Stimulated activated naive CD8-positive, alpha-beta T cell treated with anti-CD3 and anti-CD28 coated beads, Interleukin-15, amount 100 ng/mL, for 72 hours (primary cell): Measurements from ENCODE around the gene THRB.
"Not testable (repeated sequence)": the region's sequence is repeated elsewhere in the genome, so short reads cannot be mapped to it uniquely, and the experiment has no call there.

ENCODE experiments used
- ATAC-seq: fragments of 150-1000 bp; cut with Tn5 transposase; 2 replicates; pipeline ENCODE4 v1.10.0; 2021; ENCODE audit warnings: mild to moderate bottlenecking, moderate library complexity
- DNase-seq, 2 donors: peaks; one replicate each; pipeline ENCODE4 v3.0.0; 2021 to 2022
- H3K27ac Mint-ChIP-seq, 2 donors: one replicate each; pipeline ENCODE4 v1.8.0; 2022; ENCODE audit warnings: mild to moderate bottlenecking in 2 of 2, mixed read lengths in 2 of 2, moderate library complexity in 2 of 2
- H3K27me3 Mint-ChIP-seq: one replicate; pipeline ENCODE4 v1.8.0; 2022; ENCODE audit warnings: mixed read lengths
- H3K4me1 Mint-ChIP-seq: one replicate; pipeline ENCODE4 v1.8.0; 2022; ENCODE audit warnings: mild to moderate bottlenecking, mixed read lengths
- H3K4me3 Mint-ChIP-seq, 2 donors: one replicate each; pipeline ENCODE4 v1.8.0; 2022; ENCODE audit warnings: mild to moderate bottlenecking in 2 of 2, mixed read lengths in 2 of 2, moderate library complexity in 1 of 2
- H3K9me3 Mint-ChIP-seq, 2 donors: one replicate each; pipeline ENCODE4 v1.8.0; 2022; ENCODE audit warnings: mixed read lengths in 2 of 2

THRB gene

GRCh38 chr3:24451461-24452099 is 43.1 kb downstream of the THRB start:
- Mint-ChIP-seq H3K4me3 (no peak overlapping the region), H3K27me3 (no peaks in the 10 kb centered on the region), H3K27ac (no peak overlapping the region), H3K9me3 (no peaks in the 10 kb centered on the region), H3K4me1 (no peaks in the 10 kb centered on the region)
- no peak for DNase-seq
- ATAC-seq = no peak

GRCh38 chr3:24450160-24450907 is 44.3 kb downstream of the THRB start:
- Mint-ChIP-seq H3K27me3 (no peaks in the 10 kb centered on the region), H3K4me3 (no peak overlapping the region), H3K27ac (no peak overlapping the region), H3K9me3 (no peaks in the 10 kb centered on the region), H3K4me1 (no peaks in the 10 kb centered on the region)
- ATAC-seq = no peak
- no peak for DNase-seq

DNA sequence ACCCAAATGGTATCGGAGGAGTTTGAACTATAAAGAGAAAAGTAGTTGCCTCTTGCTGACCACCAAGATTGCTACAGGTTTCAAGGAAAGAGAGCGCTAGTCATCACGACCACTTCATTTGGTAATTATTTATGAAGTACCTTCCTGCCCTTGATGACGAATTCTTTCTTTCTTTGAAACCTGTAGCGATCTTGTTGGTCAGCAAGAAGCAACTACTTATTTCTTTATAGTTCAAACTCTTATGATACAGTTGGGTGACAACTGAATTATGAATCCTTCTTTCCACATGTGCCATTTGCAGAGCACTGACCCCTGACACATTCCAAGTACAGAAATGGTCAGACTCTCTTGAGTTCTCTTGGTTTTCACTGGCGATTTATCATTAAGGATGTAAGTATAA is 46.8 kb downstream of the THRB start:
- ATAC-seq (no peak), DNase-seq (no peak)
- Mint-ChIP-seq H3K9me3 (no peaks in the 10 kb centered on the region), H3K27ac (no peak overlapping the region), H3K4me3 (no peak overlapping the region), H3K4me1 (no peaks in the 10 kb centered on the region), H3K27me3 (no peaks in the 10 kb centered on the region)

- ATAC-seq (no peak), DNase-seq (no peak)
- Mint-ChIP-seq H3K4me1 (no peaks in the 10 kb centered on the region), H3K9me3 (no peaks in the 10 kb centered on the region), H3K27me3 (no peaks in the 10 kb centered on the region), H3K4me3 (no peak overlapping the region), H3K27ac (no peak overlapping the region)
Measured at GRCh38 chr3:24446032-24446431, 48.6 kb downstream of the THRB start.

- H3K4me1 Mint-ChIP-seq = no peaks in the 10 kb centered on the region
- no peak overlapping the region for H3K4me3 Mint-ChIP-seq
- ATAC-seq (no peak), DNase-seq (no peak)
- H3K27ac Mint-ChIP-seq = no peak overlapping the region
- H3K9me3 Mint-ChIP-seq = no peaks in the 10 kb centered on the region
- no peaks in the 10 kb centered on the region for H3K27me3 Mint-ChIP-seq
Measured at GRCh38 chr3:24443476-24443875, 51.2 kb downstream of the THRB start.

DNA sequence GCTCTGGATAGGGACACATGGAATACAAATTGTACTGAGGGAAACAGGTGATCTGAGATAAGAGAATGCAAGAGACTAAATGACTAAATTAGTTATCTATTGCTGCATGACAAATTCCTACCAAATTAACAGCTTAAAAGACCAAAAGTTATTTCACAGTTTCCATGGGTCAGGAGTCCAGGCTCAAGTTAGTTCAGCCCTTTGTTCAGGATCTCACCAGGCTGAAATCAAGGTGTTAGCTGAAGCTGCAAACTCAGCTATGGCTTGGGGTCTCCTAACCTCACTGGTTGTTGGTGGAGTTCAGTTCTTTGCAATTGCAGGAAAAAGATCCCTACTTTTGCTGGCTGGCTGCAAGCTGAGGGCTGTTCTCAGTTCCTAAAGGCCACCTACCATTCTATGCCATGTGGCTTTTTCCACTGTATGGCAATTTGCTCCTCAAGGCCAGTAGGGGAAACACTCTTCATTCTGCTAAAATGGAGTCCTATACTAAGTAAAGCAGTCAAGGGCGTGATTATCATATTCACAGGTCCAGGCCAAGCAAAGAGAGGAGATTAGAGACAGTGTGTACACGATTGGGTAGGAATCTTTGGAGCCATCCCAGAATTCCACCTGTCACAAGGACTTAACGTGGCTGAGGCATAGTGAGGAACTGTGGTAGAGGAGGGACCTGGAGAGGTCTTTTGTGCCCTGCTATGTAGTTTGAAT is 53.7 kb downstream of the THRB start:
- no peaks in the 10 kb centered on the region for H3K4me1 Mint-ChIP-seq
- H3K9me3 Mint-ChIP-seq = no peaks in the 10 kb centered on the region
- H3K27me3 Mint-ChIP-seq = no peaks in the 10 kb centered on the region
- H3K4me3 Mint-ChIP-seq = no peak overlapping the region
- ATAC-seq (no peak), DNase-seq (no peak)
- no peak overlapping the region for H3K27ac Mint-ChIP-seq

GRCh38 chr3:24439021-24439420 is 55.6 kb downstream of the THRB start:
- Mint-ChIP-seq H3K27me3 (no peaks in the 10 kb centered on the region), H3K4me1 (no peaks in the 10 kb centered on the region), H3K9me3 (peaks cover 5 to 8% of the 10 kb centered on the region in 2 donors), H3K27ac (no peak overlapping the region), H3K4me3 (no peak overlapping the region)
- ATAC-seq (peak; percentile 31), DNase-seq (no peak)

DNA sequence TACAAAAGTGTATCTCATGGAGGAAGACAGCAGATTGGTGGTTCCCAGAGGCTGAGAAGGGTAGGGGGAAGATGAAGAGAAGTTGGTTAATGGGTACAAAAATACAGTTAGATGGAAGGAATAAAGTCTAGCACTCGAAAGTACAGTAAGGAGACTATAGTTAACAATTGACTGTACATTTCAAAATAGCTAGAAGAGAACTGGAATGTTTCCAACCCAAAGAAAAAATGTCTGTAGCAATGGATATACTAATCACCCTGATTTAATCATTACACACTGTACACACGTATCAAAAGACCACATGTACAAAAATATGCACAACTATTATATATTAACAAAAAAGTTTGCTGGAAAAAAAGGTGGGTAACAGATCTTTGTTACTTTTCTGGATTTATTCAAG is 57.3 kb downstream of the THRB start:
- Mint-ChIP-seq H3K27ac (no peak overlapping the region), H3K9me3 (peaks cover 5 to 8% of the 10 kb centered on the region in 2 donors), H3K27me3 (no peaks in the 10 kb centered on the region), H3K4me3 (no peak overlapping the region), H3K4me1 (no peaks in the 10 kb centered on the region)
- ATAC-seq (no peak), DNase-seq (no peak)

- no peaks in the 10 kb centered on the region for H3K4me1 Mint-ChIP-seq
- no peak for ATAC-seq
- no peak for DNase-seq
Measured at GRCh38 chr3:24435584-24435983, 59.1 kb downstream of the THRB start.

GRCh38 chr3:24434651-24435050 is 60.0 kb downstream of the THRB start:
- Mint-ChIP-seq H3K27me3 (no peaks in the 10 kb centered on the region), H3K4me3 (no peak overlapping the region), H3K9me3 (peaks cover 5 to 8% of the 10 kb centered on the region in 2 donors), H3K4me1 (no peaks in the 10 kb centered on the region), H3K27ac (no peak overlapping the region)
- DNase-seq (no peak), ATAC-seq (no peak)

More at GRCh38 chr3:24435584-24435983, 59.1 kb downstream of the THRB start:
- H3K27me3 Mint-ChIP-seq = no peaks in the 10 kb centered on the region
- H3K4me3 Mint-ChIP-seq = no peak overlapping the region
- no peak overlapping the region for H3K27ac Mint-ChIP-seq
- peaks cover 5 to 8% of the 10 kb centered on the region in 2 donors for H3K9me3 Mint-ChIP-seq

DNA sequence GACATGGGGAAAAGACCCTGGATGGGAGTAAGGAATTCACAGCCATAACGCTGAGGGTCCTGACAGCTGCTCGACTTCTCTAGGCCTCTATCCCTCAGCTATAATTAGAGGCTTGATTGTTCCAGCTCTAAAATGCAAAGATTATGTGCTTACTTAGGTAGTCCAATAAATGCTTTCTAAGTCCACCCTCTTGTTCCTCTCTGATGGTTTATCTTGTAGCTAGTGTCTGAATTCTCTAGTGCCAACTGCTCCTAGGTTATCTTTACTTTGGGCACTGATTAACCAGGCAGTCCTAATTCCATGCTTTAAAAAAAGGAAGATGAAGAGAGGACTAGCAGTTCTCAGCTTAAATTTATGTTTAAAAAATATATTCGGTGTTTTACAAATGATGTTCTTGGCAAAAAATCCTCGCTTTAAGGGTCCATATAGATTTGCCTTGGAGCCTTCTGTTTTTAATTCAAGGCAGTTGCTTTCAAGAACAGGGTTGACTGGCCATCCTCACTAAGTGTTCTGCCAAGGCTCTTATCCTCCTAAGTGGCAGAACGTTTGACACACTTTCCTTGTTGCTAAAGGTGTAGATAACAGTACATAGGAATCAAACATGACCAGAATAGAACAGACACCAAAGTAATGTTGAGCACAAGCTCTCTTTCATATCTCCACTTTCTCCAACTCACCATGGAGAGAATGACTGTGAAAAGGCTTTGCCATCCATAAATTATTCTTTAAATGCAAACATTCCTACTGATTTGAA is 60.6 kb downstream of the THRB start:
- ATAC-seq (no peak), DNase-seq (no peak)
- Mint-ChIP-seq H3K4me1 (no peaks in the 10 kb centered on the region), H3K4me3 (no peak overlapping the region), H3K27me3 (no peaks in the 10 kb centered on the region), H3K9me3 (peaks cover 5 to 8% of the 10 kb centered on the region in 2 donors), H3K27ac (no peak overlapping the region)

DNA sequence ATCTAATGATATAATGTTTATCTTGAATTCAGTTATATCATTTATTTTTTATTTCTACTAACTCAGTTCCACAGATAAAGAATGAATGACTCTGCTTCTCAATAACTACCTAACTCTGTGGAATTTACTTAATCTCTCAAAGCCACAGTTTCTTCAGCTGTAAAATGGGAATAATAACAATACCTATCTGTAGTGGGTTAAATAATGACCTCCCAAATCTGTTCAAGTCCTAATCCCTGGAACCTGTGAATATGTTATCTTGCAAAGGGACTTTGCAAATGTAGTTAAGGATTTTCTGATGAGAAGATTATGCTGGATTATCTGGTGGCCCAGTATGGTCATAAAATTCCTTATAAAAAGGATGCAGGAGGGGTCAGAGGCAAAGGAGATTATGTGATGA is 61.7 kb downstream of the THRB start:
- Mint-ChIP-seq H3K9me3 (peaks cover 5 to 8% of the 10 kb centered on the region in 2 donors), H3K27ac (no peak overlapping the region), H3K4me3 (no peak overlapping the region), H3K4me1 (no peaks in the 10 kb centered on the region), H3K27me3 (no peaks in the 10 kb centered on the region)
- ATAC-seq (no peak), DNase-seq (no peak)

GRCh38 chr3:24428481-24428880 is 66.2 kb downstream of the THRB start:
- ATAC-seq (no peak), DNase-seq (no peak)
- no peaks in the 10 kb centered on the region for H3K27me3 Mint-ChIP-seq
- H3K9me3 Mint-ChIP-seq = no peaks in the 10 kb centered on the region
- H3K27ac Mint-ChIP-seq = no peak overlapping the region
- H3K4me3 Mint-ChIP-seq = no peak overlapping the region
- no peaks in the 10 kb centered on the region for H3K4me1 Mint-ChIP-seq

GRCh38 chr3:24426896-24427295 is 67.8 kb downstream of the THRB start:
- Mint-ChIP-seq H3K27me3 (no peaks in the 10 kb centered on the region), H3K4me3 (no peak overlapping the region), H3K9me3 (peaks cover 0 to 3% of the 10 kb centered on the region in 2 donors), H3K27ac (no peak overlapping the region), H3K4me1 (no peaks in the 10 kb centered on the region)
- ATAC-seq = no peak
- DNase-seq = no peak

DNA sequence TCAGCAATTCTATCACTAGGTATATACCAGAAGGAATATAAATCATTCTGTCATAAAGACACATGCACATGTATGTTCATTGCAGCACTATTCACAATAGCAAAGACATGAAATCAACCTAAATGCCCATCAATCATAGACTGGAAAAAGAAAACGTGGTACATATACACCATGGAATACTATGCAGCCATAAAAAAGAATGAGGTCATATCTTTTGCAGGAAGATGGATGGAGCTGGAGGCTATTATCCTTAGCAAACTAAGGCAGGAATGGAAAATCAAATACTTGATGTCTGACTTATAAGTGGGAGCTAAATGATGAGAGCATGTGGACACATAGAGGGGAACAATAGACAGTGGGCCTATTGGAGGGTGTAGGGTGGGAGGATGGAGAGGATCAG is 73.8 kb downstream of the THRB start:
- H3K4me3 Mint-ChIP-seq, DNase-seq, H3K27me3 Mint-ChIP-seq, H3K27ac Mint-ChIP-seq, H3K9me3 Mint-ChIP-seq, ATAC-seq, H3K4me1 Mint-ChIP-seq: not testable (repeated sequence)

- H3K4me3 Mint-ChIP-seq = no peak overlapping the region
- peaks cover 0 to 8% of the 10 kb centered on the region in 2 donors for H3K9me3 Mint-ChIP-seq
- no peaks in the 10 kb centered on the region for H3K27me3 Mint-ChIP-seq
- no peak overlapping the region for H3K27ac Mint-ChIP-seq
- no peaks in the 10 kb centered on the region for H3K4me1 Mint-ChIP-seq
- ATAC-seq (no peak), DNase-seq (no peak)
Measured at GRCh38 chr3:24420224-24420623, 74.4 kb downstream of the THRB start.
